Muscle of leg (tissue), 11 donors: ENCODE data around the gene RAD51B. TPM values are rescaled to one million over a fixed set of nuclear protein-coding genes. Genes with fewer than 3 reads are reported as not detected.

Experiments used
- DNase-seq: peaks from one replicate; pipeline ENCODE4 v3.0.0; 2013
- H3K27ac ChIP-seq: one replicate; pipeline ENCODE4 v1.5.1; 2013; ENCODE audit warnings: mild to moderate bottlenecking, low read length, control low read depth
- H3K27me3 ChIP-seq: one replicate; pipeline ENCODE4 v1.6.1; 2013; ENCODE audit warnings: low read length; ENCODE audit not compliant: control insufficient read depth, insufficient read depth
- H3K36me3 ChIP-seq: one replicate; pipeline ENCODE4 v1.6.1; 2013; ENCODE audit warnings: low read length; ENCODE audit not compliant: control insufficient read depth, insufficient read depth
- H3K4me1 ChIP-seq: one replicate; pipeline ENCODE4 v1.6.1; 2013; ENCODE audit warnings: low read length; ENCODE audit not compliant: control insufficient read depth, insufficient read depth
- H3K4me3 ChIP-seq: one replicate; pipeline ENCODE4 v1.5.1; 2013; ENCODE audit warnings: low read length, control low read depth
- H3K9me3 ChIP-seq: replicated peaks from 2 replicates; pipeline ENCODE4 v1.6.1; 2013; ENCODE audit warnings: low read depth, low read length; ENCODE audit not compliant: control insufficient read depth
- WGBS: methylation state at CpG from one replicate; pipeline ENCODE4 v1.1.5; 2013; ENCODE audit warnings: missing lambda C conversion rate; ENCODE audit not compliant: insufficient coverage; 5-methylcytosine and 5-hydroxymethylcytosine counted together
- polyA plus RNA-seq, 8 donors: library from polyadenylated mRNA; unstranded; fragments of 120-200 nt; gene quantifications; one replicate each; pipeline versions ENCODE4 v1.2.1 to v1.2.3, GENCODE V29; 2013; ENCODE audit warnings: inconsistent platforms in 1 of 8, low replicate concordance in 1 of 8; ENCODE audit not compliant: insufficient read length in 8 of 8, insufficient read depth in 1 of 8
- total RNA-seq: library from RNA; stranded (reverse); fragments of 120-200 nt; gene quantifications from one replicate; pipeline ENCODE4 v1.2.4, GENCODE V29; 2013

Gene RAD51B
- total and polyA plus RNA-seq, 9 donors = 6.0 to 16.5 (median 7.2) TPM

DNA sequence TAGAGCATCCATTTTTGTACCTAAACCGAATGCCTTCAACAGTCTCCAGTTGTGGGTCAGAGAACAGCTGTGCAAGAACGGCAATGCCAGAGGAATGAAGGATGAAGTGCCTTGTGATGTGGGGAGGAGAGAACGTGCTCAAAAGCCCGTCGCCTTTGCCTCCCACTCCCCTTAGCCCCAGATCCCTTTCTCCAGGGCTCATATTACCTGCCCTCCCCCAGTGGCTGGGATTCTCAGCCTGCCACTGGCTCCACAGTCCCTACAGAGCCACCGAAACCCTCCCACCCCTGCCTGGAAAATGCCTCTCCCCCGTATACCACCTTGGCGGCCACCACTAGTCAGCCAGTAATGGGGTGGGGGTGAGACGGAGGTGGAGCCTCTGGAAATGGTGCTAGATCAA is 814.8 kb downstream of the RAD51B start:
- no peaks in the 10 kb centered on the region for H3K9me3 ChIP-seq
- no peak overlapping the region for H3K4me3 ChIP-seq
- peak overlapping the region; percentile 95 for H3K27ac ChIP-seq
- peak; percentile 57 for DNase-seq
- WGBS = 100% methylated on average over 1 of the region's 9 CpGs
- H3K27me3 ChIP-seq = no peaks in the 10 kb centered on the region
- peaks cover 73% of the 10 kb centered on the region for H3K4me1 ChIP-seq
- no peaks in the 10 kb centered on the region for H3K36me3 ChIP-seq

DNA sequence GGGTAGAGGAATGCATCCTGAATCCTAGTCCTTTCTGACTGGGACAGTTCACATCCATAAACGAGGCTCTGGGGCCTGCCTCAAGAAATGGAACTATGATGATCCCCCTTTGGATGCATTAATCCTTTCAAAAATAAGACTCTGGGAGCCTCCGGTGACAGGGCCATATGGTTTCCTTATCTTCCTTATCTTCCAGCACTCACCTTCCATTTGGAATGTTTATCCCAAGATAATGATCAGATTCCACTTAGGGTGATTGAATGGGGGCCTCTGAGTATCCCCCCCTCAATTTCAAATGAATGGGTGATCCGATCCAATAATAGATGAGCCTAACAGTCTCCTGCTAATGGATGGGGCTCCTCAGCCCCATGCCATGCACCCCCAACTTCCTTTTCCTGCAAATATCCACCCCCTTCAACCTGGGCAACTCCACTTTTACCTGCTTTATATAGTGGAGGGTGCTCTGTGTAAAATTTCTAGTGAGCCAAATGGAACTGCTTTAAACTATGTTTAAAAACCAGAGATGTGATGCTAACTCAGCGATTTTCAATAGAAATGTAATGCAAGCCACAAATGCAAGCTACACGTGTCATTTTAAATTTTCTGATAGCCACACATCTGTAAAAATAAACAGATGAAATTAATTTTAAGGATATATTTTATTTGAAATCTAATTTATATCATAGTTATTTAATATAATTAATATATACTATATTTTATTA is 815.5 kb downstream of the RAD51B start:
- H3K36me3 ChIP-seq = no peaks in the 10 kb centered on the region
- peak overlapping the region; percentile 95 for H3K27ac ChIP-seq
- H3K9me3 ChIP-seq = no peaks in the 10 kb centered on the region
- H3K4me1 ChIP-seq = peaks cover 75% of the 10 kb centered on the region
- no peak for DNase-seq
- H3K4me3 ChIP-seq = no peak overlapping the region
- H3K27me3 ChIP-seq = no peaks in the 10 kb centered on the region
- WGBS = 67% methylated on average over 1 of the region's 5 CpGs

DNA sequence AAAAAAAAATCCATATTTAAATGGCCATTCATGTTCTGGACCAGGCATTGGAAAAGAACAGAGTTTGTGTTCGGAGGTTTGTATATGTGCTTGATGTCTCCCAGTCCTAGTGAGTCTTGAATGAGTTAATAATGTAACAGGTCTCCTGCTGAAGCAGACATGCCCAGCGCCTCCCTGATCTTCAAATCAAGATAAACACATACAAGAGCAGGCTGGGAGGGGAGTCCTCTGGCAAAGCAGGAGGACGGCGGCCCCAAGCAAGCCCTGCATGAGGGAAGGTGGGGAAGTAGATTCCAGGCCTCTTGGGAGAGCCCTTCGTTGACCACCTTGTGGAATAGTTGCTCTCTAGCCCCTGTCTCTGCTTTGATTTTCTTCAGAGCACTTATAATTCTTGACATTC is 817.0 kb downstream of the RAD51B start:
- H3K9me3 ChIP-seq = peaks cover 9% of the 10 kb centered on the region
- no peak overlapping the region for H3K27ac ChIP-seq
- H3K4me1 ChIP-seq = peaks cover 64% of the 10 kb centered on the region
- H3K27me3 ChIP-seq = no peaks in the 10 kb centered on the region
- no peak for DNase-seq
- no peaks in the 10 kb centered on the region for H3K36me3 ChIP-seq
- no CpG with 5 or more reads among the region's 5 CpGs for WGBS
- H3K4me3 ChIP-seq = no peak overlapping the region

DNA sequence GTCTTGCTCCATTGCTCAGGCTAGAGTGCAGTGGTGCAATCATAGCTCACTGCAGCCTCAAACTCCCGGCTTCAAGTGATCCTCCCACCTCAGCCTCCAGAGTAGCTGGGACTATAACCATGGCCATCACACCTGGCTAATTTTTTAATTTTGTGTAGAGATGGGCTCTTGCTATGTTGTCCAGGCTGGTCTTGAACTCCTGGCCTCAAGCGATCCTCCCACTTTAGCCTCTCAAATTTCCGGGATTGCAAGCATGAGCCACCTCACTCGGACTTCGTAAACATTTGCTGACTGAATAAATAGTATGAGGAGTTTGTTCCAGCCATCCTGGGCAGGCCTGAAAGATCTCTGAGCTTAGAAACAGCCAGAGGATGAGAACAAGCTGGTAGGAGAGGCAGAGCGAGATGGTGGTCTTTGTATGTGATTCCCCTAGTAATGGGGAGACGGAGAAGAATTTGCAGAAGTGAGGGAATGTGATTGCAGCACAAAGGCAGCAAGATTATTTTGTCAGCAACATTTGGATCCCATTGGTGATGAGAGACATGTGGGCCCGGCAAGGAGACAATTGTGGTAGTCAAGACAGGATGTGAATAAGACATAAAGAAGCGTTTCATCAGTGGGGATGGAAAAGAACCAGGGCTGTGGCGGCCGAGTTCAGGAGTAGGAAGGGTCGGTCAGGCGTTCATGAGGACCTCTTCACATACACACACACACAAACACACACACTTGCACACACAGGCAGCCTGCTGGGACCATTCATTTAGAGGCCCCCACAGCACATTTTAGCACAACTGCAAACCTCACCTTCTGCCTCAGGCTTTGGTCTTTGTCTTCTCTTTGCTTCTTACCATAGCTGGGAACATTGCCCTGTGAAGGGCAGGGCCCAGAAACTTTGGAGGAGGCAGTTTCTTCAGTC is 817.8 kb downstream of the RAD51B start:
- DNase-seq = peak; percentile 67
- Histone ChIP-seq H3K27ac (peak overlapping the region; percentile 83), H3K4me1 (peaks cover 56% of the 10 kb centered on the region), H3K4me3 (no peak overlapping the region), H3K27me3 (no peaks in the 10 kb centered on the region), H3K9me3 (peaks cover 13% of the 10 kb centered on the region), H3K36me3 (no peaks in the 10 kb centered on the region)
- 53% methylated on average over 5 of the region's 13 CpGs for WGBS

DNA sequence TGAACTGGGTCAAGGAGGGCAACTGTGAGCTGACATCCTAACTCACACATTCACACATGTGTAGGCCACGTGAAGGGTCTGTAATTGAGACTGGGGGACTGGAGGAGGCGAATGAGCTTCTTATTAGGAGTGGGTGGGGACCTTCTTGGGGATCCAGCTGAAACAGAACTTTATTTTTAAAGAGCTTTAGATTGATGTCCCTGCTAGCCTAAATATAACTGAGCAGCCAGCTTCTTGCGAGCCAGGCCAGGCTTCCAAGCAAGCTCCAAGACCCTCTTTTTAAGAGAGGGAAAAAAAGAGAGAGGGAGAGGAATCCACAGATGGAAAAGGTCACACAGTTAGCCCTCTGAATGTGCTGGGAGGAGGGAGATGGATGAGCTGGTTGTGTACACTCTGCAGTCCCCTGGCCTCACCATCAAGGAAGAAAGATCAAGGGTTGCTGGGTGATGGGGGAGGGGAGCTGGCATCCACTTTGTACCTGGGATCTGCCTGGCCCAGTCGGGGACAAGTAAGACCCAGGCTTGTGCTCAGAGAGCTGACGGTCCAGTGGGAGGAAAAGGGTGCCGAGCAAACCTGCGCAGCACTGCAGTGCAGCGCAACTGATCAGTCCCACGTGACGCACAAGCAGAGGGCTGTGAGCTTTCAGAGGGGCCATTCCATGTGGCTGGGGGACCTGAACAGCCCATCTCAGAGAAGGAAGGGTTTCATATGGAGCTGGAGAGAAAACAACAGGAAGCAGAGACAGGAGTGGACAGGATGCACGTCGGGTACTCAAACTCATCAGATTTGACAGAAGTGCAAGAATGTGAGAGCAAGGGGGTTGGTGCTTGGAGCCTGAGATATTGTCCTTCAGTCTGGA is 818.8 kb downstream of the RAD51B start:
- peak; percentile 71 for DNase-seq
- 49% methylated on average over 10 of the region's 12 CpGs for WGBS
- Histone ChIP-seq H3K4me1 (peaks cover 46% of the 10 kb centered on the region), H3K9me3 (peaks cover 13% of the 10 kb centered on the region), H3K27me3 (no peaks in the 10 kb centered on the region), H3K4me3 (no peak overlapping the region), H3K27ac (peak overlapping the region; percentile 83), H3K36me3 (no peaks in the 10 kb centered on the region)

DNA sequence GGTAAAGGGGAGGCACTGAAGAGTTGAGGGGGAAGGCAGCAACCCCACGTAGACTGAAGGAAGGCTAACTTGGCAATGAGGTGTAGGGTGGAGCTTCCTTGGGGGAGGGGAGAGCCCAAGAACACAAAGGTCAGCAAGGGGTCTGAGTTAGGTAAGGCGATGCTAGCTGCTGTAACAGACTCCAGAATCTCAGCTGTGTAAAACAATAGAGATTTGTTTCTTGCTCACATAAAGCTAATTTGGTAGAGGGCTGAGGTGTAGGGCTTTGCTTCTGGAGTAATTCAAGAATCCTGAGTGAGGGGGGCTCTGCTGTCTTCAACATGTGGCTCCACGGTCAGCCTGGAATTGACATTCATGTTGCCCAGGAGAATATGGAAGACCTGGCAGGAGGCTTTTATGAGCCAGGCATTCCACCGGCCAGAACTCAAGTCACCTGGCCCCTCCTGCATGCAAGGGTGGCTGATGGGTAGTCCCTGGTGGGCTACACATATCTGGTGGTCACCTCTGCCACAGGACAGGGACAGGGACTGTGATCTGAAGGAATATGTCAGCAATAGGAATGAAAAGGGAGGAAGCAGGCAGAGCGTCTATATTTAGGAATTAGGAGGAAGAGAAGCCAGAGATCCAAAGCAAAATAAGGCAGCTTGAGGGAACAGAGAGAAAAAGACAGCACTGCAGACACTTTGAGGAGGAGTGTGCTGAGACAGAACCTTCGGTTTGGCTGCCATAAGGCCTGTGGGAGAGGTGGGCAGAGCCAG is 819.6 kb downstream of the RAD51B start:
- Histone ChIP-seq H3K27me3 (no peaks in the 10 kb centered on the region), H3K36me3 (no peaks in the 10 kb centered on the region), H3K27ac (peak overlapping the region; percentile 83), H3K4me1 (peaks cover 42% of the 10 kb centered on the region), H3K9me3 (peaks cover 13% of the 10 kb centered on the region), H3K4me3 (no peak overlapping the region)
- WGBS = 31% methylated on average over 5 of the region's 6 CpGs
- no peak for DNase-seq

DNA sequence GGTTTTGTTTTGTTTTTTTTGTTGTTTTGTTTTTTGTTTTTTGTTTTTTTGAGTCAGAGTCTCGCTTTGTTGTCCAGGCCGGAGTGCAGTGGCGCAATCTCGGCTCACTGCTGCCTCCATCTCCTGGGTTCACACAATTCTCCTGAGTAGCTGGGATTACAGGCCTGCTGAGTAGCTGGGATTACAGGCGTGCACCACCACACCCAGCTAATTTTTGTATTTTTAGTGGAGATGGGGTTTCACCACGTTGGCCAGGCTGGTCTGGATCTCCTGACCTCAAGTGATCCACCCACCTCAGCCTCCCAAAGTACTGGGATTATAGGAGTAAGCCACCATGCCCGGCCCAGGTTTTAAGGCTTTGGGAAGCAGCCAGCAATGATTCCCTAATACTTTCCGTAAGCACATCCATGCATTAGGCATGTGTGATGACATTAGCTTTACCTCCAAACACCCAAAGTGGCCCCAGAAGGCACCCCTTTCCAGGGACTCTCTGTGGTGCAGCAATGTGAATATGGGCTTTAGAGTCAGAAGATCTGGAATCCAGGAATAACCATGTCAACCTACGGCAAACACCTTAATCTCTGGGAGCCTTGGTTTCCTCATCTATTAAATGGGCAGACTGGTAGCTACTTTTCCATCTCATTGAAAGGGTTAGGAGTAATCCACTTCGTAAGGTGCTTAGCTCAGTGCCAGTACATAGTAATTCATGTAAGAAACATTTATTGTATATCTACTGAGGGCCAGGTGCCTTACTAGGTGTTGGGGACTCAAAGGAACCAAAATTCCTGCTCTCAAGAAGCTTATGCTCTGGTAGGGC is 820.4 kb downstream of the RAD51B start:
- Histone ChIP-seq H3K27ac (peak overlapping the region; percentile 83), H3K27me3 (no peaks in the 10 kb centered on the region), H3K4me3 (no peak overlapping the region), H3K36me3 (no peaks in the 10 kb centered on the region), H3K4me1 (peaks cover 35% of the 10 kb centered on the region), H3K9me3 (peaks cover 13% of the 10 kb centered on the region)
- WGBS = no CpG with 5 or more reads among the region's 10 CpGs
- no peak for DNase-seq

DNA sequence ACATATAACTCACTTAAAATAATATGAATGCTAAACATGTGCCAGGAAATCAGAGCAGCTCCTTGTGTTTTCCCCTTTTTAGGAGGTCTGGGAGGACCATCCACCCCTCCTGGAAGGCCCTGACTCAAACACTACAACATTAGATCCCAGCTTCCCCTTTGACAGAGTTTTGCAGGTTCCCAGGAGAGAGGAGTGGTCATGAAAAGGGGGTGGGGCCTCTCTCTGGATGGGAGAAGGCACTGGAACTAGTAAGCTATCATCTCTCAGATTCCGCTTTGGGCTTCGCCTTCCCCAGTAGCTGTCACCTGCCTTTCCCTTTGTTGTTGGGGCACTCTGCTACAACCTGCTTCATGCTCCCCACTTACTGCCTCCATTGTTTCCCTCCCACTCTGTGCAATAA is 824.1 kb downstream of the RAD51B start:
- no peaks in the 10 kb centered on the region for H3K27me3 ChIP-seq
- 100% methylated on average over 2 of the region's 2 CpGs for WGBS
- no peaks in the 10 kb centered on the region for H3K36me3 ChIP-seq
- no peak for DNase-seq
- no peak overlapping the region for H3K4me3 ChIP-seq
- peaks cover 17% of the 10 kb centered on the region for H3K4me1 ChIP-seq
- H3K27ac ChIP-seq = no peak overlapping the region
- H3K9me3 ChIP-seq = peaks cover 13% of the 10 kb centered on the region

DNA sequence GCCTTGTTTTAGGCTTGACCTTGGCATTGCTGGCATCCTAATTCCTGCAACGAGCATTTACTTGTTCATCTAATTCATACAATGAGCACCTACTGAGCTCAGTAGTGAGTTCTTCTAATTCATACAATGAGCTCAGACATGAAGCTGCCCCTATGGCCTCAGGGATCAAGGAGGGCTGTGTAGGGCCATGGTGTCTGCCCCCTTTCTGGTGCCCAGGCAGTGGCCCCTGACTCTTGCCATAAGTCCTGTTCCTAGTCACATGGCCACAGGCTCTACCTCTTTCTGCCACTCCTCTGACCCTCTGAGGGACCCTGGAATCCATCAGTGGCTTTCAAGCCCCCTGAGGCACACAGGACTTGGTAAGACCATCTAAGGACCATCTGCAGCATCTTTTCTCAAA is 824.5 kb downstream of the RAD51B start:
- H3K4me3 ChIP-seq = no peak overlapping the region

More for the DNA sequence above, 824.5 kb downstream of the RAD51B start:
- no peak overlapping the region for H3K27ac ChIP-seq
- H3K27me3 ChIP-seq = no peaks in the 10 kb centered on the region
- no peak for DNase-seq
- peaks cover 13% of the 10 kb centered on the region for H3K9me3 ChIP-seq
- H3K36me3 ChIP-seq = no peaks in the 10 kb centered on the region
- 100% methylated on average over 1 of the region's 1 CpG for WGBS
- peaks cover 17% of the 10 kb centered on the region for H3K4me1 ChIP-seq
